Fibroblast of pulmonary artery (primary cell): ENCODE data around the gene ZFX.

Experiments
- DNase-seq: peaks from one replicate; pipeline ENCODE4 v3.0.0-alpha.2; 2010; ENCODE audit warnings: low read depth
- H3K4me3 ChIP-seq: replicated peaks from 2 replicates; pipeline ENCODE4 v1.5.1; 2011; ENCODE audit warnings: low read depth, mild to moderate bottlenecking, control low read depth, low read length, moderate library complexity
- TF ChIP-seq, protein P1 (sequence below): IDR thresholded peaks from 2 replicates; pipeline ENCODE4 v1.5.1; 2011; ENCODE audit warnings: mild to moderate bottlenecking, control low read depth, low read length, inconsistent platforms; ENCODE audit errors: missing control alignments

Gene ZFX

DNA sequence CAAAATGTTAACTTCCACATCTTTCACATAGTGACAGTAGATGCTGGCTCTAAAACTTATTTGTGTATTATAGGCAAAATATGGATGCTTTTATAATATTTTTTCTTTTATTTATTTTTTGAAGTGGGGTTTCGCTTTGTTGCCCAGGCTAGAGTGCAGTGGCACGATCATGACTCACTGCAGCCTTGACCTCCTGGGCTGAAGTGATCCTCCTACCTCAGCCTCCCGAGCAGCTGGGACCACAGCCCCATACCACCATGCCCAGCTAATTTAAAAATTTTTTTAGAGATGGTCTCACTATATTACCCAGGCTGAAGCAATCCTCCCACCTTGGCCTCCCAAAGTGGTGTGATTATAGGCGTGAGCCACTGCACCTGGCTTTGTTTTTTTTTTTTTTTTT lies 48.6 kb downstream of the ZFX start:
- DNase-seq: no peak
- H3K4me3 ChIP-seq: no peak overlapping the region
- TF ChIP-seq, protein P1, sequence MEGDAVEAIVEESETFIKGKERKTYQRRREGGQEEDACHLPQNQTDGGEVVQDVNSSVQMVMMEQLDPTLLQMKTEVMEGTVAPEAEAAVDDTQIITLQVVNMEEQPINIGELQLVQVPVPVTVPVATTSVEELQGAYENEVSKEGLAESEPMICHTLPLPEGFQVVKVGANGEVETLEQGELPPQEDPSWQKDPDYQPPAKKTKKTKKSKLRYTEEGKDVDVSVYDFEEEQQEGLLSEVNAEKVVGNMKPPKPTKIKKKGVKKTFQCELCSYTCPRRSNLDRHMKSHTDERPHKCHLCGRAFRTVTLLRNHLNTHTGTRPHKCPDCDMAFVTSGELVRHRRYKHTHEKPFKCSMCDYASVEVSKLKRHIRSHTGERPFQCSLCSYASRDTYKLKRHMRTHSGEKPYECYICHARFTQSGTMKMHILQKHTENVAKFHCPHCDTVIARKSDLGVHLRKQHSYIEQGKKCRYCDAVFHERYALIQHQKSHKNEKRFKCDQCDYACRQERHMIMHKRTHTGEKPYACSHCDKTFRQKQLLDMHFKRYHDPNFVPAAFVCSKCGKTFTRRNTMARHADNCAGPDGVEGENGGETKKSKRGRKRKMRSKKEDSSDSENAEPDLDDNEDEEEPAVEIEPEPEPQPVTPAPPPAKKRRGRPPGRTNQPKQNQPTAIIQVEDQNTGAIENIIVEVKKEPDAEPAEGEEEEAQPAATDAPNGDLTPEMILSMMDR: no peak

DNA sequence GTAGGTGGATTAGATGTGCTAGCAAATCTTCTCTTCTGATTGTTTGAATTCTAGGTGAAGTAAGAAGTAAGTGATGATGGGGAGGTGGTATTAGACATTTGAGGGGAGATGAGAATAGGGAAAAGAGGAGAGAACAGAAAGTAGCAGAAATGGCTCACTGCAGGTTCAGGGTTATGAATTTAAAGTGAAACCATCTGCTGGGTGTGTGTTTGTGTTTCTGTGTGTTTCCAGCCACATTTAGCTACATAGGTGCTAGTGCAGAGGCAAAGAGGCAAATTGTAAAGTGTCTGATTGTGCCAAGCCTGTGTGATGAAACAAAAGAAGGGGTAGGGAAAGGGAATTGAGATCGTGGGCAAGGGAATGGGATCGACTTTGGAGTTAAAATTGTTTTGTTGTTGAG lies 50.6 kb downstream of the ZFX start:
- TF ChIP-seq, protein P1: no peak
- no peak overlapping the region for H3K4me3 ChIP-seq
- DNase-seq: no peak

DNA sequence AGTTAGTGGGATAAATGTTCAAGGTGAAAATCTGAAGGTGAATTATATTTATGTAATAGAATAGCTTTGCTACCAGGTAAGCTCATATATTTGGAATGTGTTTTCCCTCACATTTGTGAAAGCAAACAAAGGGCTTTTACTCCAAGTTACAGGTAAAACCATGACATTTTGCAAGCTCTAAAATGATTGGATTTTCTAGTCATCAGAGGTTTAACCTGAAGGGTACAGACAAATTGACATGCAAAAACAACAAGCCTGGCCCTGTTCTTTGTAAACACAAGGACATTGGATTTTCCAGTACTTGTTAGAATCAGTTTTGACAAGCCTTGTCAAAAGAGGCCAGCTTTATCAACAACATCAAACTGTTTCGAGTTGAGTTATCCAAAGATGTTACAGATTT lies 51.7 kb downstream of the ZFX start:
- TF ChIP-seq, protein P1: no peak

DNA sequence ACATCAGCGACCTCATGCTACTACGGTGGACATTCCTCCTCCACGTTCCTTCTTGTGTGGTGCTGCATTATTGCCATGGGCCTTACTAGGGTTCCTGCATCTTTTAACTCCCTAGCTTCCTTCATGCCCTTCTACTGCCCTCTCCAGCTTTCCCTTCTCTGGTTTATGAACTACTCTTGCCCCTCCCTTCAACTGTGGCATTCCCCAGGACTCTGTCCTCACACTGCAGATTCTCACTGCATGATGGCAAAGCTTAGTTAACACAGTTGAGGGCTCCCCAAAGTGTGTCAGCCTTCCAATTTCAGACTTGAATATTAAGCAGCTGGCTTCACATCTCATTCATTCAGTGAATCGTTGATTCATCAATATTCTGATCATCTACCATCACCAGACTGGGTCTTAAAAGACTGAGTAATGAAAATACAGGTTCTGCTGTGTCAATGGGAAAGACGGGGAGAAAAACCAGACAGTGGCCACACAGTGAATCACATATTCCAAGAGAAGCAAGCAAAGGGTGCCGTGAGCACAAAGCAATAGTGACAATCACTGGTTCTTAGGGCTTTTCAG lies 53.0 kb downstream of the ZFX start:
- DNase-seq: no peak
- TF ChIP-seq, protein P1: no peak
- H3K4me3 ChIP-seq: no peak overlapping the region

More for the DNA sequence above, 51.7 kb downstream of the ZFX start:
- no peak for DNase-seq
- no peak overlapping the region for H3K4me3 ChIP-seq

DNA sequence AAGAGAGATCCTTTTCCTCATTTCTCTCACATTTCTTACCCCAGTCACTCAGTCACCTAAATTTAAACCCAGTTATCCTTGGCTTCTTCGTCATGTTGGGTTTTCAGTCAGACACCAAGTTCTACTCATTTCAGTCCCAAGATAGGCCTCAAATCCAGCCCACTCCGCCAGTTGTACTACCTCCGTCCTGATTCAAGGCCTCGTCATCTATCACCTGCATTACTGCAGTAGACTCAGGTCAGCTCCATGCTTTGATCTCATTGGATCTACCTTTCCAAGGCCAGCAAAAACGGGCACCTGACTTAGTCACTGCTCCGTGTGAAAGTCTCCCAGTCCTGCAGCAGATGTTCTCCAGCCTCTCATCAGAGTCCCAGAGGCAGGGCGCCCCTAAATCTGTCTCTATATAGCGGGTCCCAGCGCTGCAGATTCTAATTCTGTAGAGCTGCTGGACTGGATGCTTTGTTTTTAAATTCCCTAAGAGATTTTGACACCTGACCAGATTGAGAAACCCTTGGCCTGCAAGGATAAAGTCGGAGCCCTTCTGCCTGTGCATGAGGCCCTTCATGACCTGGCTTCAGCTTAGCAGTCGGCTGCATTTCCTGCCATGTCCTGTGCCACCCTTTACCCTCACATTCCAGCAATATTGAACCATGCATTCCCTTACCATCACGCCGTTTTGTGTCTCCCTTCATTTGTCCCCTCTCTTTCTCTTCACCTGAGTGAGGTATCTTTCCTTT lies 53.7 kb downstream of the ZFX start:
- TF ChIP-seq, protein P1: no peak
- H3K4me3 ChIP-seq: no peak overlapping the region
- DNase-seq: no peak

DNA sequence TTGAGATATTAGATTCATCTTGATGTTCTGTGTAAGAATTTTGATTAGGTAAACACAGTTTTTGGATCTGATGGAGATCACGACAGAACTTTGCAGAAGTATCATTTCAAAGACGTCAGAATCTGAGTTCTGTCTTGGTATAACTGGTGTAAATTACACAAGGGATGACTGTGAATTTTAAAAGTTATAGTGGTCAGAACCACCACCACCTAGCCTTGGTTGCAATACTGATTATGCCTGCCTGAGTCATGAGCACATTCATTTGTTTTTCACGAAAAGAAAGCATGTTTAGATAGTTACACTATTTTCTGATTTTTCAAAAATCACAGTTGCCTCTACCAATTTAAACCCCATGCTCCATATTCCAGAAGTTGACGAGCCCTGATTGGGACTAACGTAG lies 54.8 kb downstream of the ZFX start:
- TF ChIP-seq, protein P1: no peak
- DNase-seq: peak; percentile 4

DNA sequence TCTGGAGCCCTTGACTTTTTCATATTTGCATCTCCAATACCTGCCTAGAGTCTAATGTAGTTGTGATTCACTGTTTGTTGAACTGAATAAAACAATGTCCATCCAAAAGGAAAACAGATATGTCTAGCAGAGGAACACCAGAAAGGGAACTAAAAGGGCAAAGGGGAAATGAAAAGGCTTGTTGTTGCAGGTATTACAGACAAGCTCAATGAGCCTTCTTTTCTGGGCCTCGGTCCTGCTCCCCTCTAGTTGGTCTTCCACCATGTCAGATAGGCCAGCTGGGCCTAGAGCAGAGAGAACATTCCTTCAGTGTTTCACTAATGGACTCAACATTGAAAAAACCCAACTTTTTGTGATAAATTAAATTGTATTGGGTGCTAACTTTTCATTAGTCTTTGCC lies 55.4 kb downstream of the ZFX start:
- TF ChIP-seq, protein P1: no peak
- H3K4me3 ChIP-seq: no peak overlapping the region
- no peak for DNase-seq

More for the DNA sequence above, 54.8 kb downstream of the ZFX start:
- H3K4me3 ChIP-seq: no peak overlapping the region
